Activated naive CD8-positive, alpha-beta T cell treated with anti-CD3 and anti-CD28 coated beads, Interleukin-2, amount 50 U/mL, for 16 hours (primary cell): Measurements from ENCODE around the gene TF.
"Not testable (repeated sequence)": the region's sequence is repeated elsewhere in the genome, so short reads cannot be mapped to it uniquely, and the experiment has no call there.

ENCODE experiments used
- DNase-seq: peaks from one replicate; pipeline ENCODE4 v3.0.0-alpha.2; 2020; ENCODE audit warnings: low read depth, low spot score

TF gene

GRCh38 chr3:133745981-133746711, at the start of gene TF:
Gene TF, plus strand, starts transcription at chr3:133746393. Its CDS starts 48 bp downstream, at chr3:133746441.
- no peak for DNase-seq

GRCh38 chr3:133697960-133698359, 48.2 kb upstream of the TF start:
- no peak for DNase-seq

GRCh38 chr3:133699467-133699866, 46.7 kb upstream of the TF start:
- no peak for DNase-seq

- DNase-seq: no peak
Measured at GRCh38 chr3:133699903-133700302, 46.3 kb upstream of the TF start.

GRCh38 chr3:133700351-133700750, 45.8 kb upstream of the TF start:
- no peak for DNase-seq

GRCh38 chr3:133701435-133702358, 44.5 kb upstream of the TF start:
- DNase-seq: no peak

GRCh38 chr3:133703915-133704314, 42.3 kb upstream of the TF start:
- DNase-seq: no peak

GRCh38 chr3:133706033-133706432, 40.2 kb upstream of the TF start:
- no peak for DNase-seq

- no peak for DNase-seq
Measured at GRCh38 chr3:133709139-133709750, 36.9 kb upstream of the TF start.

GRCh38 chr3:133711013-133711412, 35.2 kb upstream of the TF start:
- DNase-seq: no peak

- no peak for DNase-seq
Measured at GRCh38 chr3:133712017-133712416, 34.2 kb upstream of the TF start.

GRCh38 chr3:133713347-133713746, 32.8 kb upstream of the TF start:
- no peak for DNase-seq

- DNase-seq: no peak
Measured at GRCh38 chr3:133717424-133717823, 28.8 kb upstream of the TF start.

- no peak for DNase-seq
Measured at GRCh38 chr3:133722935-133723334, 23.3 kb upstream of the TF start.

- no peak for DNase-seq
Measured at GRCh38 chr3:133730993-133731392, 15.2 kb upstream of the TF start.

- not testable (repeated sequence) for DNase-seq
Measured at GRCh38 chr3:133732231-133732630, 14.0 kb upstream of the TF start.

- DNase-seq: no peak
Measured at GRCh38 chr3:133733226-133733625, 13.0 kb upstream of the TF start.

- DNase-seq: no peak
Measured at GRCh38 chr3:133734305-133734704, 11.9 kb upstream of the TF start.

GRCh38 chr3:133742351-133743091, 3.7 kb upstream of the TF start:
- no peak for DNase-seq

- no peak for DNase-seq
Measured at GRCh38 chr3:133744241-133744640, 2.0 kb upstream of the TF start.

- DNase-seq: no peak
Measured at GRCh38 chr3:133745108-133745507, 1.1 kb upstream of the TF start.

GRCh38 chr3:133746712-133747066, 496 bp downstream of the TF start:
- no peak for DNase-seq
